ENCODE results near the gene CYP27A1.

The CYP27A1 gene

GRCh38 chr2:218783688-218784087, 1.7 kb downstream of the CYP27A1 start:
- no peak overlapping the region for H3K4me3 ChIP-seq (replicated peaks; ENCODE audit: low read depth, low read length)
- no peak for TF ChIP-seq CTCF (IDR thresholded peaks at IDR 0.05; ENCODE audit: low read length, missing control alignments)
- no peak for DNase-seq (ENCODE audit: low read depth)

- H3K4me3 ChIP-seq (replicated peaks; ENCODE audit: low read depth, low read length): no peak overlapping the region
- no peak for TF ChIP-seq CTCF (IDR thresholded peaks at IDR 0.05; ENCODE audit: low read length, missing control alignments)
- DNase-seq (ENCODE audit: low read depth): no peak
These were observed 3.2 kb downstream of the CYP27A1 start for GRCh38 chr2:218785103-218785502.

GRCh38 chr2:218786133-218786532, 4.2 kb downstream of the CYP27A1 start:
- TF ChIP-seq CTCF (IDR thresholded peaks at IDR 0.05; ENCODE audit: low read length, missing control alignments): no peak

GRCh38 chr2:218788529-218789255, 6.7 kb downstream of the CYP27A1 start:
- no peak for DNase-seq (ENCODE audit: low read depth)
- H3K4me3 ChIP-seq (replicated peaks; ENCODE audit: low read depth, low read length): no peak overlapping the region
- TF ChIP-seq CTCF (IDR thresholded peaks at IDR 0.05; ENCODE audit: low read length, missing control alignments): no peak

More at GRCh38 chr2:218786133-218786532, 4.2 kb downstream of the CYP27A1 start:
- no peak for DNase-seq (ENCODE audit: low read depth)
- no peak overlapping the region for H3K4me3 ChIP-seq (replicated peaks; ENCODE audit: low read depth, low read length)

GRCh38 chr2:218792433-218792832, 10.5 kb downstream of the CYP27A1 start:
- H3K4me3 ChIP-seq (replicated peaks; ENCODE audit: low read depth, low read length): no peak overlapping the region
- no peak for TF ChIP-seq CTCF (IDR thresholded peaks at IDR 0.05; ENCODE audit: low read length, missing control alignments)
- DNase-seq (ENCODE audit: low read depth): no peak

- no peak for DNase-seq (ENCODE audit: low read depth)
- no peak for TF ChIP-seq CTCF (IDR thresholded peaks at IDR 0.05; ENCODE audit: low read length, missing control alignments)
- no peak overlapping the region for H3K4me3 ChIP-seq (replicated peaks; ENCODE audit: low read depth, low read length)
These were observed 14.7 kb downstream of the CYP27A1 start for GRCh38 chr2:218796691-218797090.

All from fibroblast of pulmonary artery (primary cell).